ENCODE results near the gene POPDC3.
A peak's percentile ranks its signal among the peaks of the same experiment; 100 is the strongest.
"Not testable (repeated sequence)": the region's sequence is repeated elsewhere in the genome, so short reads cannot be mapped to it uniquely, and the experiment has no call there.

Gene POPDC3

GRCh38 chr6:105181981-105182515 lies 2.2 kb upstream of the POPDC3 start:
- Histone ChIP-seq H3K27me3 (no peaks in the 10 kb centered on the region), H3K36me3 (no peaks in the 10 kb centered on the region), H3K4me1 (peaks cover 3% of the 10 kb centered on the region), H3K9me3 (no peaks in the 10 kb centered on the region), H3K4me3 (ENCODE audit: low read depth, low read length) (no peak overlapping the region)
- DNase-seq: no peak
- no peak for TF ChIP-seq CTCF (IDR thresholded peaks at IDR 0.05; ENCODE audit: low read depth, low read length)

- peaks cover 3% of the 10 kb centered on the region for H3K4me1 ChIP-seq
- TF ChIP-seq CTCF (IDR thresholded peaks at IDR 0.05; ENCODE audit: low read depth, low read length): no peak
- peak overlapping the region; percentile 77 for H3K4me3 ChIP-seq (ENCODE audit: low read depth, low read length)
These were observed 1.2 kb downstream of the POPDC3 start for GRCh38 chr6:105178636-105179035.

DNA sequence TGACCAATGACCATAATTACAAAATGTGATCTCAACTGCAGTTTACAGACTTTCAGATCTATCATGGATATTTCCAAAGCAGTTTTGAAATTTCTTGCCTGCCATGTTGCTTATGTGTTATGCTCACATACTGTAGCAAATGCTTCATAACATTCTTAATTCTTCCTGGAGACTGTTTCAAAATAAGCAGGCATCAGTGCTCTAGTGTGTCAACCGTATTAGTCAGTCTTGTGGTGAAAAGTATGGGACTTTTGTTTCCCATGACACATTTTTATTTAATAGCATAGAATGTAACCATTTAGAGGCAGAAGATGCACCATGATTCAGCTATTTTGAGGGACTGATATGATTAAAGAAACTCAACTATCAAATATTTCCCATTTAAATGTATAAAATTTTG lies 1.7 kb downstream of the POPDC3 start:
- no peaks in the 10 kb centered on the region for H3K36me3 ChIP-seq
- TF ChIP-seq CTCF (IDR thresholded peaks at IDR 0.05; ENCODE audit: low read depth, low read length): no peak
- H3K27me3 ChIP-seq: no peaks in the 10 kb centered on the region
- H3K4me3 ChIP-seq (ENCODE audit: low read depth, low read length): peak overlapping the region; percentile 77
- H3K9me3 ChIP-seq: no peaks in the 10 kb centered on the region
- H3K4me1 ChIP-seq: peaks cover 3% of the 10 kb centered on the region
- no peak for DNase-seq

More at GRCh38 chr6:105178636-105179035, 1.2 kb downstream of the POPDC3 start:
- Histone ChIP-seq H3K9me3 (no peaks in the 10 kb centered on the region), H3K36me3 (no peaks in the 10 kb centered on the region), H3K27me3 (no peaks in the 10 kb centered on the region)
- no peak for DNase-seq

- H3K4me1 ChIP-seq: peaks cover 3% of the 10 kb centered on the region
- no peaks in the 10 kb centered on the region for H3K9me3 ChIP-seq
- no peak for DNase-seq
- H3K27me3 ChIP-seq: no peaks in the 10 kb centered on the region
- TF ChIP-seq CTCF (IDR thresholded peaks at IDR 0.05; ENCODE audit: low read depth, low read length): no peak
- no peaks in the 10 kb centered on the region for H3K36me3 ChIP-seq
- no peak overlapping the region for H3K4me3 ChIP-seq (ENCODE audit: low read depth, low read length)
These were observed 2.3 kb downstream of the POPDC3 start for GRCh38 chr6:105177556-105177955.

- no peak for DNase-seq
- Histone ChIP-seq H3K4me1 (peaks cover 11% of the 10 kb centered on the region), H3K36me3 (no peaks in the 10 kb centered on the region), H3K27me3 (no peaks in the 10 kb centered on the region), H3K4me3 (ENCODE audit: low read depth, low read length) (no peak overlapping the region), H3K9me3 (no peaks in the 10 kb centered on the region)
- no peak for TF ChIP-seq CTCF (IDR thresholded peaks at IDR 0.05; ENCODE audit: low read depth, low read length)
These were observed 5.3 kb downstream of the POPDC3 start for GRCh38 chr6:105174512-105174911.

DNA sequence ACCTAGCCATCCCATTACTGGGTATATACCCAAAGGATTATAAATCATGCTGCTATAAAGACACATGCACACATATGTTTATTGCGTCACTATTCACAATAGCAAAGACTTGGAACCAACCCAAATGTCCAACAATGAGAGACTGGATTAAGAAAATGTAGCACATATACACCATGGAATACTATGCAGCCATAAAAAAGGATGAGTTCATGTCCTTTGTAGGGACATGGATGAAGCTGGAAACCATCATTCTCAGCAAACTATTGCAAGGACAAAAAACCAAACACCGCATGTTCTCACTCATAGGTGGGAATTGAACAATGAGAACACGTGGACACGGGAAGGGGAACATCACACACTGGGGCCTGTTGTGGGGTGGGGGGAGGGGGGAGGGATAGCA lies 7.3 kb downstream of the POPDC3 start:
- H3K9me3 ChIP-seq; H3K27me3 ChIP-seq; DNase-seq; H3K4me3 ChIP-seq (ENCODE audit: low read depth, low read length); H3K36me3 ChIP-seq: not testable (repeated sequence)
- peaks cover 11% of the 10 kb centered on the region for H3K4me1 ChIP-seq

DNA sequence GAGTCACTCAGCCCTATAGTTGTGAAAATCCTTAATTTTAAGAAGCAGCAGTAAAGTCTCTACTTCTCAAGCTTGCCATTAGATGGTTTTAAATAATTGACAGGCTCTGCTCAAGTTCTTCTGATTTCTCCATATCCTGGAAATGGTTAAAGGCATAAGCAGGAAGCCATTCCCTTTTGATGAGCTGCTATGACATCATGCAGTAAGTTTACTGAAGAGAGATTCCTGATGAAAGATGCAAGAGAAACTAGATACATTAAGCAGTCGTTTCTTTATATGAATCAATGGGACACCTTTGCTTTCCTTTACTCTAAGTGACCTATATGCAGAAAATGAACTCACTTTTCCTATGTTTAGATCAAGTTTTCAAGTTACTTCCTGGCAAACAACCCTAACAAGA lies 9.8 kb downstream of the POPDC3 start:
- no peak overlapping the region for H3K4me3 ChIP-seq (ENCODE audit: low read depth, low read length)
- no peak for DNase-seq
- H3K36me3 ChIP-seq: no peaks in the 10 kb centered on the region
- peaks cover 11% of the 10 kb centered on the region for H3K4me1 ChIP-seq
- H3K9me3 ChIP-seq: no peaks in the 10 kb centered on the region
- no peaks in the 10 kb centered on the region for H3K27me3 ChIP-seq
- no peak for TF ChIP-seq CTCF (IDR thresholded peaks at IDR 0.05; ENCODE audit: low read depth, low read length)

Measured in BE2C (cell line).